AG04449 (cell line): ENCODE data around the gene ACKR3.

ENCODE experiments used
- CTCF ChIA-PET: fragments of 350-600 bp; formaldehyde crosslinking; extraction: SDS; loops from one replicate; lab custom pipeline; 2021; ENCODE audit warnings: antibody characterized with exemption; lab: Yijun Ruan, JAX
- POLR2A ChIA-PET: fragments of 400-600, 350-600 bp; formaldehyde crosslinking; extraction: SDS; loops from one replicate; lab custom pipeline; 2020; ENCODE audit warnings: antibody characterized with exemption, inconsistent platforms; lab: Yijun Ruan, JAX
- DNase-seq: peaks from one replicate; pipeline ENCODE4 v3.0.0-alpha.2; 2010; ENCODE audit warnings: low read depth, low spot score
- H3K4me3 ChIP-seq: 2 replicates; pipeline ENCODE4 v1.5.1; 2011; ENCODE audit warnings: low read depth, mild to moderate bottlenecking, control low read depth, low read length
- CTCF ChIP-seq: IDR thresholded peaks from one replicate; pipeline ENCODE4 v1.5.1; 2011; ENCODE audit warnings: mild to moderate bottlenecking, moderate library complexity, low read length, control low read depth, inconsistent platforms; ENCODE audit not compliant: insufficient read depth; ENCODE audit errors: missing control alignments

ACKR3 gene

GRCh38 chr2:236583621-236584203 lies 14.1 kb downstream of the ACKR3 start:
- CTCF ChIA-PET: interaction anchor here (1.5 kb wide), 1 partner anchor 11 kb away, joined by 4 read pairs; no protein-coding TSS in a partner anchor

GRCh38 chr2:236584521-236585384 lies 15.1 kb downstream of the ACKR3 start:
- CTCF ChIA-PET: interaction anchor here (1.3 to 1.5 kb wide), 2 partner anchors 10 to 12 kb away, joined by 3 to 4 read pairs; no protein-coding TSS in a partner anchor
- no peak overlapping the region for H3K4me3 ChIP-seq
- DNase-seq: no peak
- TF ChIP-seq CTCF: no peak
- POLR2A ChIA-PET: no interaction called here

More at GRCh38 chr2:236583621-236584203, 14.1 kb downstream of the ACKR3 start:
- TF ChIP-seq CTCF: no peak
- no peak for DNase-seq
- POLR2A ChIA-PET: no interaction called here
- no peak overlapping the region for H3K4me3 ChIP-seq

GRCh38 chr2:236585966-236586365 lies 16.3 kb downstream of the ACKR3 start:
- ChIA-PET POLR2A (no interaction called here), CTCF (interaction anchor here (1.3 kb wide), 1 partner anchor 9 kb away, joined by 3 read pairs; no protein-coding TSS in a partner anchor)
- TF ChIP-seq CTCF: no peak
- H3K4me3 ChIP-seq: no peak overlapping the region
- no peak for DNase-seq

GRCh38 chr2:236587861-236588815 lies 18.5 kb downstream of the ACKR3 start:
- no peak for TF ChIP-seq CTCF
- DNase-seq: no peak
- ChIA-PET CTCF (no interaction called here), POLR2A (no interaction called here)
- no peak overlapping the region for H3K4me3 ChIP-seq

GRCh38 chr2:236588932-236589592 lies 19.4 kb downstream of the ACKR3 start:
- POLR2A ChIA-PET: no interaction called here

More at GRCh38 chr2:236588932-236589592, 19.4 kb downstream of the ACKR3 start:
- no peak for TF ChIP-seq CTCF
- H3K4me3 ChIP-seq: no peak overlapping the region
- CTCF ChIA-PET: no interaction called here
- DNase-seq: no peak
